Central memory CD8-positive, alpha-beta T cell (primary cell): ENCODE results near the gene USP6NL.

Experiments used
- ATAC-seq: fragments of 150-1000 bp; cut with Tn5 transposase; replicated peaks from 2 replicates; pipeline ENCODE4 v1.10.0; 2022; ENCODE audit warnings: mild to moderate bottlenecking, moderate FRiP score, moderate number of reproducible peaks; ENCODE audit not compliant: poor library complexity, severe bottlenecking; ENCODE audit errors: extremely low read depth
- DNase-seq, 2 donors: peaks; one replicate each; pipeline ENCODE4 v3.0.0; 2021; ENCODE audit warnings: low spot score in 2 of 2
- H3K27ac Mint-ChIP-seq: one replicate; pipeline ENCODE4 v1.8.0; 2022; ENCODE audit warnings: low read depth, mild to moderate bottlenecking, moderate library complexity, mixed read lengths
- H3K27me3 Mint-ChIP-seq: one replicate; pipeline ENCODE4 v1.8.0; 2022; ENCODE audit warnings: mixed read lengths
- H3K36me3 Mint-ChIP-seq: one replicate; pipeline ENCODE4 v1.8.0; 2022; ENCODE audit warnings: mild to moderate bottlenecking, moderate library complexity, mixed read lengths; ENCODE audit not compliant: insufficient read depth
- H3K4me1 Mint-ChIP-seq: one replicate; pipeline ENCODE4 v1.8.0; 2022; ENCODE audit warnings: mixed read lengths
- H3K4me3 Mint-ChIP-seq: one replicate; pipeline ENCODE4 v1.8.0; 2022; ENCODE audit warnings: mild to moderate bottlenecking, moderate library complexity, mixed read lengths
- H3K9me3 Mint-ChIP-seq: one replicate; pipeline ENCODE4 v1.8.0; 2022; ENCODE audit warnings: mixed read lengths

Gene USP6NL

DNA sequence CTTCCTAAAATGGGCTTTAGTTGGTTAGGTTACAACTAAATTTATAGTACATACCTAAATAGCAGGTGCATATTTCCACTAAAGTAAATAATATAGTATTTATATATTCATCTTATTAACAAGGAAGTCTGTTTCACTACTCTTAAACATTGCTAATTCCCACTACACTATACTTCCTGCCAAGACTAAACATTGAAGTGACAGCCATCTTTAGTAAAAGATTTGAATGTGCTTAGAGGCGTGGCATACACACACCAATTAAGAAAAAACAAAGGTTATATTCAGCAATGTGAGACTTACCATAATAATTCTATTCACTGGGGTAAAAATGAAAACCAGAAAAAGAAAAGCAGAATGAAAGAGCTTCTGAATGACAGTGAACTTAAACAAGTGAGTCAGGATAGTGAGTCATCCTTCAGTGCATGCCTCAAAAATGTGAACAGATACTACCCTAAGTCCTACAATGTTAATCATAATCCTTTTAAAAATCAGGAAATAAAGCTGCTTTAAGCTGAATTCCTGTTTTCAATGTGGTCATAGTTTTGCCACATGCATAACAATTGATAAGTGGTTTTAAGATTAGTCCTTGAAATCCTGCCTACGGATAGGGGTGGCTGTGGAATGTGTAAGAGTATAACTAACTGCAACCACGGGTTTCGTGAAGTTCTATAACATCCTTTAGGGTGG lies 59.4 kb downstream of the USP6NL start:
- Mint-ChIP-seq H3K9me3 (no peaks in the 10 kb centered on the region), H3K27ac (no peak overlapping the region), H3K27me3 (peaks cover 23% of the 10 kb centered on the region), H3K36me3 (no peaks in the 10 kb centered on the region), H3K4me1 (no peaks in the 10 kb centered on the region), H3K4me3 (no peak overlapping the region)
- ATAC-seq = no peak
- DNase-seq = no peak

DNA sequence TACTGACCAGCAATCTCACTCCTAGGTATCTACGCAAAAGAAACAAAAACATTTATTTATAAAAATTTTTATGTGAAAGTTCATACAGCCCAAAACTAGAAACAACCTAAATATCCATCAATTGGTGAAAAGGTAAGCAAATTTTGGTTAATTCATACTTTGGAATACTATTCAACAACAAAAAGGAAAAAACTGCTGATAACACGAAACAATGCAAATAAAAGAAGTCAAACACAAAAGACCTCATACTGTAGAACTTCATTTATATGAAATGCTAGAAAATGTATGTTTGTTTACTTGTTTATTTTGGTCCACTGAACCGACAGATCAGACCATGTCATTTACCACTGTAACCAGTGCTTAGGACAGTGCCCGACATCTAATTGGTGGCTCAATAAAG lies 60.3 kb downstream of the USP6NL start:
- H3K27ac Mint-ChIP-seq = no peak overlapping the region
- H3K4me1 Mint-ChIP-seq = no peaks in the 10 kb centered on the region
- no peak for ATAC-seq
- peaks cover 16% of the 10 kb centered on the region for H3K27me3 Mint-ChIP-seq
- H3K36me3 Mint-ChIP-seq = no peaks in the 10 kb centered on the region
- no peak for DNase-seq
- H3K9me3 Mint-ChIP-seq = no peaks in the 10 kb centered on the region
- no peak overlapping the region for H3K4me3 Mint-ChIP-seq

GRCh38 chr10:11548768-11549099 lies 62.7 kb downstream of the USP6NL start:
- Mint-ChIP-seq H3K4me1 (no peaks in the 10 kb centered on the region), H3K27me3 (peaks cover 2% of the 10 kb centered on the region), H3K4me3 (no peak overlapping the region), H3K36me3 (no peaks in the 10 kb centered on the region), H3K27ac (no peak overlapping the region), H3K9me3 (no peaks in the 10 kb centered on the region)
- DNase-seq (no peak), ATAC-seq (no peak)

- DNase-seq (no peak), ATAC-seq (no peak)
- peaks cover 1% of the 10 kb centered on the region for H3K36me3 Mint-ChIP-seq
- no peaks in the 10 kb centered on the region for H3K9me3 Mint-ChIP-seq
- no peak overlapping the region for H3K4me3 Mint-ChIP-seq
- H3K27ac Mint-ChIP-seq = no peak overlapping the region
- H3K4me1 Mint-ChIP-seq = no peaks in the 10 kb centered on the region
- H3K27me3 Mint-ChIP-seq = no peaks in the 10 kb centered on the region
These were observed 63.2 kb downstream of the USP6NL start for GRCh38 chr10:11548065-11548767.

DNA sequence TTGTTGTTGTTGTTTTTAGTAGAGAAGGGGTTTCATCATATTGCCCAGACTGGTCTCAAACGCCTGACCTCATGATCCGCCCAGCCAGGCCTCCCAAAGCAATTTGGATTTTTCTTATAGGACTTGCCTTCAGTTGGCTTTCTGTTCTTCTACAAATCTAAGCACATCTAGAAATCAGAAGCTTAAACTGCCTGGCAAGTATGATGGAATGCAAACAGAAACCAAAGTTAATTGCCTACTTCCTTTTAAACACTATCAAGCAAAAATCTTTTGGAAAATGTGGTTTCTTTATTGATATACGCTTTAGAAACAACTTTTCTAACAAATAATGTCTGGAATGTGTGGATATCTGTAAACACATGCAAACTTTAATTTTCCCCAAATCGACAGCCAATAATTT lies 64.9 kb downstream of the USP6NL start:
- no peaks in the 10 kb centered on the region for H3K4me1 Mint-ChIP-seq
- peaks cover 1% of the 10 kb centered on the region for H3K36me3 Mint-ChIP-seq
- H3K9me3 Mint-ChIP-seq = no peaks in the 10 kb centered on the region
- H3K27me3 Mint-ChIP-seq = no peaks in the 10 kb centered on the region
- ATAC-seq (no peak), DNase-seq (no peak)
- no peak overlapping the region for H3K4me3 Mint-ChIP-seq
- no peak overlapping the region for H3K27ac Mint-ChIP-seq

DNA sequence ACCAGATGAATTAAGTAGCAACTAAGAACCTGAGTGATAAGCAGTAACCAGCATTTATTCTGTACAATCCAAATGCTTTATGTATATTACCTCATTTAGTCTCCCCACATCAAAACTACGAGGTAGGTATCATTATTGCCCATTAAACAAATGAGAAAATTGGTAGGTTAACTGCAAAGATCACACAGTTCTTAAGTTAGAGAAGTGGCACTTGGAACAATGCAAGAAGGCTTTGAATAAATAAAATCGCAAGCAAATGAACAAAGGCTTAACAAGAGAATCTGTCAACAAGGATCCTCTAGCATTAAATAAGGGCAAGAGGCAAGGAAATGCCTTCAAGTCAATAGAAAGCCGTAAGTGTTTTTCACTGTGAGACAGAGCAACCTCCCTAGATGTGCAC lies 70.2 kb downstream of the USP6NL start:
- Mint-ChIP-seq H3K27ac (no peak overlapping the region), H3K9me3 (no peaks in the 10 kb centered on the region), H3K36me3 (peaks cover 1% of the 10 kb centered on the region), H3K27me3 (peaks cover 8% of the 10 kb centered on the region), H3K4me3 (no peak overlapping the region), H3K4me1 (no peaks in the 10 kb centered on the region)
- ATAC-seq = no peak
- DNase-seq = no peak

GRCh38 chr10:11539191-11539868 lies 72.1 kb downstream of the USP6NL start:
- Mint-ChIP-seq H3K27ac (no peak overlapping the region), H3K27me3 (peaks cover 14% of the 10 kb centered on the region), H3K9me3 (no peaks in the 10 kb centered on the region), H3K4me3 (no peak overlapping the region), H3K4me1 (no peaks in the 10 kb centered on the region), H3K36me3 (peaks cover 1% of the 10 kb centered on the region)
- DNase-seq (no peak), ATAC-seq (no peak)

GRCh38 chr10:11538834-11539190 lies 72.6 kb downstream of the USP6NL start:
- ATAC-seq = no peak
- H3K27ac Mint-ChIP-seq = no peak overlapping the region

DNA sequence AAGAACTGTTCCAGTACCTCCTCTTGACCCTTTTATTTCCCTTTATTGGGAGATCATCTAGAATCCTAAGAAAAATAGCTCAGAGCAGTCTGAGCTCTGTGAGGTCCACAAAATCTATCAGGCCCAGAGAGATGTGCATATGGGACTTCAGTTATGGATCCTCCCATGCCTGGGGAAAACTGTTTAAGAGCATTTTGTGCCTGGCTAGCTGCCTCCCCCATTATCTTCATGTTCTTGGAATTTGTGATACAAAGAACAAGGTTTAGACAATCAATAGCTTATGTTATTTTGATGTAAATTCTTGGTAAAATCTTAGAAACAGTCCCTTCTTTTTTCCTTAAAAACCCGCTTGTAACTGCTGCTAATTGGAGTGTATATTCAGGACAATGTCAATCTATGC lies 75.2 kb downstream of the USP6NL start:
- peaks cover 9% of the 10 kb centered on the region for H3K4me1 Mint-ChIP-seq

More at GRCh38 chr10:11538834-11539190, 72.6 kb downstream of the USP6NL start:
- H3K27me3 Mint-ChIP-seq = peaks cover 19% of the 10 kb centered on the region
- H3K9me3 Mint-ChIP-seq = no peaks in the 10 kb centered on the region
- no peak for DNase-seq
- no peaks in the 10 kb centered on the region for H3K4me1 Mint-ChIP-seq
- H3K4me3 Mint-ChIP-seq = no peak overlapping the region
- peaks cover 1% of the 10 kb centered on the region for H3K36me3 Mint-ChIP-seq

DNA sequence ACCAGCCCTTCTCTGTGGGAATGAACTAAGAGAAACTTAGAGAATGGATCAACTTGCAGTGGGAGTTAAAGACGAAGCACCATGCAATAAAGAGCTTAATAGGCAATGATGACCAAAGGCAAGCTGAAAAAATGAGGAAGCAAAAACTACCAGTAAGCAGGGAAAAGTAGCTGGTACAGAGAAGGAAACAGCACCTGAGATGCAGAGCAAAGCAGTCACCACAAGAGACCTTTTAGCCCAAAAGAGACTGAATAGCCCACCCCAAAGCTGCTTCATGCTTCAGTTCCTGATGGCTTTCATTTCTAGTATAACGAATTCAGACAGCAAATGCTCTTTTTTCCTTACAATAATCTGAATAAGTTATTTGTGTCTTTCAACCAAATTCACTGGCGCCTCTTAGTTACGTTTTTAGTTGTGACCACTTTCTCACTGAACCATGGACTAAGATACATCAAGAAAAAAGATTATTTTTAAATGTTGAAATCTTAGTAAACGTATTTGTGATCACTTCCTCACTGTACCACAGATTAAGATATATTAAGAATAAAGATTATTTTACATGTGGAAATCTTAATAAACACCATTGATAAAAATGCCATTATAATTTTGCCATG lies 76.0 kb downstream of the USP6NL start:
- H3K4me3 Mint-ChIP-seq = no peak overlapping the region
- peaks cover 19% of the 10 kb centered on the region for H3K27me3 Mint-ChIP-seq
- no peak overlapping the region for H3K27ac Mint-ChIP-seq
- DNase-seq (no peak), ATAC-seq (no peak)
- H3K4me1 Mint-ChIP-seq = peaks cover 9% of the 10 kb centered on the region
- H3K36me3 Mint-ChIP-seq = no peaks in the 10 kb centered on the region
- H3K9me3 Mint-ChIP-seq = no peaks in the 10 kb centered on the region

More for the DNA sequence above, 75.2 kb downstream of the USP6NL start:
- ATAC-seq = no peak
- DNase-seq = no peak
- H3K27me3 Mint-ChIP-seq = peaks cover 19% of the 10 kb centered on the region
- no peak overlapping the region for H3K4me3 Mint-ChIP-seq
- H3K36me3 Mint-ChIP-seq = no peaks in the 10 kb centered on the region
- H3K9me3 Mint-ChIP-seq = no peaks in the 10 kb centered on the region
- no peak overlapping the region for H3K27ac Mint-ChIP-seq

GRCh38 chr10:11533328-11533781 lies 78.1 kb downstream of the USP6NL start:
- no peak for DNase-seq
- Mint-ChIP-seq H3K4me3 (no peak overlapping the region), H3K9me3 (no peaks in the 10 kb centered on the region), H3K27ac (no peak overlapping the region), H3K36me3 (no peaks in the 10 kb centered on the region), H3K27me3 (peaks cover 11% of the 10 kb centered on the region), H3K4me1 (peaks cover 14% of the 10 kb centered on the region)
- no peak for ATAC-seq

DNA sequence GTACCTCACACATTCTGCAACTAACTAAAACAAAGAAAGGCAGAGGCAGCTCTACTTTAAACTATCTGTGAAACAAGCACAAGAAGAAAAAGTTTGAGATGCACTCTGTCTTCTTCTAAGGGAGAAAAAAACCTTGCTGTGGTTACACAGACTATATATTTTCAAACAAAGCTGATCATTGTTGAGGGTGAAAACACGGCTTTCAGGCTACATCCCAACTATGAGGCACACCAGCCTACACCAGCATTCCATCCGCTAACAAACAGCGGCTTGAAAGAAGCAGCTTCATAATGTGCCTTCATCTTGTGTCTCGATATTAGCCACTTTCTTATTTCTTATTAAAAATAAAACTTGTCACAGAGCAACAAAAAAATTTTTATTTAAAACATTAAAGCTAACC lies 79.1 kb downstream of the USP6NL start:
- ATAC-seq = no peak
- H3K4me1 Mint-ChIP-seq = peaks cover 20% of the 10 kb centered on the region
- no peak for DNase-seq
- no peak overlapping the region for H3K4me3 Mint-ChIP-seq
- no peaks in the 10 kb centered on the region for H3K36me3 Mint-ChIP-seq
- peaks cover 11% of the 10 kb centered on the region for H3K27me3 Mint-ChIP-seq
- H3K27ac Mint-ChIP-seq = no peak overlapping the region
- H3K9me3 Mint-ChIP-seq = no peaks in the 10 kb centered on the region
